ENCODE results near the gene HIGD2B.

DNA sequence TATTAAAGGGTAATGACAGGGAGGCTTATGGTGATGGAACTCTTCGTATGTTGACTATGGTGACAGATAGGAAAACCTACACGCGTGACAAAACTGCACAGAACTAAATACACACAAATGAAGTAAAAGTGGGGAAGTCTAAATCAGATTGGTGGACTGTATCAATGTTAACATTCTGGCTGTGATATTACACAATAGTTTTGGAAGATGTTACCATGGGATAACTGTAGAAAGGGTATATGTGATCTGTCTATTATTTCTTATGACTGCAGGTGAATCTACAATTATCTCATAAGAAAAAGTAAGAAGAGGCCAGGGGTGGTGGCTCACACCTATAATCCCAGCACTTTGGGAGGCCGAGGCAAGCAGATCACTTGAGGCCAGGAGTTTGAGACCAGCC, 9.1 kb downstream of the HIGD2B start:
- TF ChIP-seq, protein P1, sequence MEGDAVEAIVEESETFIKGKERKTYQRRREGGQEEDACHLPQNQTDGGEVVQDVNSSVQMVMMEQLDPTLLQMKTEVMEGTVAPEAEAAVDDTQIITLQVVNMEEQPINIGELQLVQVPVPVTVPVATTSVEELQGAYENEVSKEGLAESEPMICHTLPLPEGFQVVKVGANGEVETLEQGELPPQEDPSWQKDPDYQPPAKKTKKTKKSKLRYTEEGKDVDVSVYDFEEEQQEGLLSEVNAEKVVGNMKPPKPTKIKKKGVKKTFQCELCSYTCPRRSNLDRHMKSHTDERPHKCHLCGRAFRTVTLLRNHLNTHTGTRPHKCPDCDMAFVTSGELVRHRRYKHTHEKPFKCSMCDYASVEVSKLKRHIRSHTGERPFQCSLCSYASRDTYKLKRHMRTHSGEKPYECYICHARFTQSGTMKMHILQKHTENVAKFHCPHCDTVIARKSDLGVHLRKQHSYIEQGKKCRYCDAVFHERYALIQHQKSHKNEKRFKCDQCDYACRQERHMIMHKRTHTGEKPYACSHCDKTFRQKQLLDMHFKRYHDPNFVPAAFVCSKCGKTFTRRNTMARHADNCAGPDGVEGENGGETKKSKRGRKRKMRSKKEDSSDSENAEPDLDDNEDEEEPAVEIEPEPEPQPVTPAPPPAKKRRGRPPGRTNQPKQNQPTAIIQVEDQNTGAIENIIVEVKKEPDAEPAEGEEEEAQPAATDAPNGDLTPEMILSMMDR (IDR thresholded peaks at IDR 0.05): no peak
- TF ChIP-seq POLR2A (IDR thresholded peaks at IDR 0.05): no peak
